ENCODE results near the gene VRK3. TPM values are rescaled to one million over a fixed set of nuclear protein-coding genes. Genes with fewer than 3 reads are reported as not detected.

Gene VRK3
- total and polyA plus RNA-seq, 2 donors (not counting 3 experiments of a cell fraction or from before 2014, with no cell fraction given): 20.4 to 36.0 TPM

DNA sequence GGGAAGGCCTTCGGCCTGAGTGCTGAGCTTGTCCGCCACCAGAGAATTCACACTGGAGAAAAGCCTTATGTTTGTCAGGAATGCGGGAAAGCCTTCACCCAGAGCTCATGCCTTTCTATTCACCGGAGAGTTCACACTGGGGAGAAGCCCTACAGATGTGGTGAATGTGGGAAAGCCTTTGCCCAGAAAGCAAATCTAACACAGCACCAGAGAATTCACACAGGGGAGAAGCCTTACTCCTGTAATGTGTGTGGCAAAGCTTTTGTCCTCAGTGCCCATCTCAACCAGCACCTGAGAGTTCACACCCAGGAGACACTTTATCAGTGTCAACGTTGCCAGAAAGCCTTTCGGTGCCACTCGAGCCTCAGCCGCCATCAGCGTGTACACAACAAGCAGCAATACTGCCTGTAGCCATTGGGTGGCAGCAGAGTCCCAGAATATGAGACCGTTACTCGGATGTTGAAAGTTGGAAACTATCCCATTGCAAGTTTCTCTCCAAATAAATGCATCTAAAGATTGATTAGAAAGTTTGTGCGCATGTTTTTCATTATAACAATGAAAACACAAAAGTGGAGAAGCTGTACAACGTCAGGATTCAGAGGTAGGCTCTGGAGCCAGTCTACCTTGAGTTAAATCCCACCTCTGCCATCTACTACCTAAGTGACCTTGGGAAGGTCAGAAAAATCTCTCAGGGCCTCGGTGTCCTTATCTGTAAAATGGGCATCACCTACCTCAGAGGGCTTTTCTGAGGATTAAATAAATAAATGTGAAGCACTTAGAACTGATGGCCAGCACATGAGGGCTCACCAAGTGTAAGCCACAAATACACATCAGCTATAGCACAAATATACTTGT, 21.7 kb upstream of the VRK3 start:
- Histone ChIP-seq H3K4me1 (ENCODE audit: control insufficient read depth, extremely low read depth, insufficient read depth, low read length) (no peaks in the 10 kb centered on the region), H2AFZ (ENCODE audit: low read depth, low read length) (no peak overlapping the region), H3K27ac (ENCODE audit: insufficient read depth, low read depth, low read length) (no peak overlapping the region), H3K36me3 (ENCODE audit: control insufficient read depth in 2 of 2, extremely low read depth in 1 of 2, insufficient read depth in 2 of 2, low read length in 2 of 2) (peaks cover 15 to 36% of the 10 kb centered on the region in 2 experiments), H4K20me1 (replicated peaks; ENCODE audit: control insufficient read depth, extremely low read depth, insufficient read depth, low read length) (no peaks in the 10 kb centered on the region), H3K9ac (replicated peaks; ENCODE audit: extremely low read depth, insufficient read depth, low read length) (no peak overlapping the region), H3K9me1 (replicated peaks; ENCODE audit: control insufficient read depth, extremely low read depth, insufficient read depth, low read length) (no peaks in the 10 kb centered on the region), H3K9me3 (replicated peaks; ENCODE audit: control insufficient read depth, insufficient read depth, low read length) (peaks cover 28% of the 10 kb centered on the region), H3K4me3 (replicated peaks in 1 of 3; ENCODE audit: insufficient read depth in 1 of 3, low read depth in 1 of 3, low read length in 3 of 3) (no peak overlapping the region), H3K4me2 (ENCODE audit: insufficient read depth, low read length) (no peak overlapping the region), H3K27me3 (ENCODE audit: control insufficient read depth in 2 of 2, insufficient read depth in 2 of 2, low read length in 2 of 2) (no peaks in the 10 kb centered on the region), H3K79me2 (ENCODE audit: control insufficient read depth, insufficient read depth, low read length) (no peaks in the 10 kb centered on the region)
- no peak for DNase-seq (ENCODE audit: low read depth, low spot score)
- BruUV-seq (replicated peaks): no TSS peak
- dilution Hi-C loops (cut with MboI; ENCODE audit: extremely low pct_ligation_motif_present, low sequenced_read_pairs) (no loop called here), intact Hi-C loops (cut with micrococcal nuclease) (no loop called here)
- FAIRE-seq: no peak
- no peak for TF ChIP-seq JUN (IDR thresholded peaks at IDR 0.05; ENCODE audit: borderline replicate concordance, insufficient read depth, insufficient read length, low read depth)
- TF ChIP-seq, protein P1, sequence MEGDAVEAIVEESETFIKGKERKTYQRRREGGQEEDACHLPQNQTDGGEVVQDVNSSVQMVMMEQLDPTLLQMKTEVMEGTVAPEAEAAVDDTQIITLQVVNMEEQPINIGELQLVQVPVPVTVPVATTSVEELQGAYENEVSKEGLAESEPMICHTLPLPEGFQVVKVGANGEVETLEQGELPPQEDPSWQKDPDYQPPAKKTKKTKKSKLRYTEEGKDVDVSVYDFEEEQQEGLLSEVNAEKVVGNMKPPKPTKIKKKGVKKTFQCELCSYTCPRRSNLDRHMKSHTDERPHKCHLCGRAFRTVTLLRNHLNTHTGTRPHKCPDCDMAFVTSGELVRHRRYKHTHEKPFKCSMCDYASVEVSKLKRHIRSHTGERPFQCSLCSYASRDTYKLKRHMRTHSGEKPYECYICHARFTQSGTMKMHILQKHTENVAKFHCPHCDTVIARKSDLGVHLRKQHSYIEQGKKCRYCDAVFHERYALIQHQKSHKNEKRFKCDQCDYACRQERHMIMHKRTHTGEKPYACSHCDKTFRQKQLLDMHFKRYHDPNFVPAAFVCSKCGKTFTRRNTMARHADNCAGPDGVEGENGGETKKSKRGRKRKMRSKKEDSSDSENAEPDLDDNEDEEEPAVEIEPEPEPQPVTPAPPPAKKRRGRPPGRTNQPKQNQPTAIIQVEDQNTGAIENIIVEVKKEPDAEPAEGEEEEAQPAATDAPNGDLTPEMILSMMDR (IDR thresholded peaks at IDR 0.05; ENCODE audit: extremely low read depth in 1 of 2, insufficient read depth in 1 of 2, low read depth in 1 of 2, low read length in 2 of 2): peak; percentile 27 to 38
- TF ChIP-seq POLR2A (IDR thresholded peaks at IDR 0.05; ENCODE audit: low read depth, low read length): no peak
- ChIA-PET POLR2A (no interaction called here), CTCF (interaction anchor here (0.9 kb wide), 1 partner anchor 10 kb away, joined by 3 read pairs; no protein-coding TSS in a partner anchor)

DNA sequence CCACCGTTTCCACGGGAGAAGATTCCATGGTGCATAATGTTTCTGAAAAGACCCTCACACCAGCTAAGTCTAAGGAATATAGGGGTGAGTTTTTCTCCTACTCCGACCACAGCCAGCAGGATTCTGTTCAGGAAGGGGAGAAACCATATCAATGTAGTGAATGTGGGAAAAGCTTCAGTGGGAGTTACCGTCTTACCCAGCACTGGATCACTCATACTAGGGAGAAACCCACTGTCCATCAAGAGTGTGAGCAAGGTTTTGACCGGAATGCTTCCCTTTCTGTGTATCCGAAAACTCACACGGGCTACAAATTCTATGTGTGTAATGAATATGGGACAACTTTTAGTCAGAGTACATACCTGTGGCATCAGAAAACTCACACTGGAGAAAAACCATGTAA, 19.8 kb upstream of the VRK3 start:
- no TSS peak for BruUV-seq (replicated peaks)
- dilution Hi-C loops (cut with MboI; ENCODE audit: extremely low pct_ligation_motif_present, low sequenced_read_pairs): no loop called here

More for the DNA sequence above, 19.8 kb upstream of the VRK3 start:
- H3K79me2 ChIP-seq (ENCODE audit: control insufficient read depth, insufficient read depth, low read length): no peaks in the 10 kb centered on the region
- H3K9ac ChIP-seq (replicated peaks; ENCODE audit: extremely low read depth, insufficient read depth, low read length): no peak overlapping the region
- TF ChIP-seq, protein P1 (IDR thresholded peaks at IDR 0.05; ENCODE audit: extremely low read depth in 1 of 2, insufficient read depth in 1 of 2, low read depth in 1 of 2, low read length in 2 of 2): no peak
- TF ChIP-seq GATA2 (IDR thresholded peaks at IDR 0.05; ENCODE audit: insufficient read depth, insufficient read length, low read depth, low read length) (no peak), FOS (IDR thresholded peaks at IDR 0.05; ENCODE audit: borderline replicate concordance, insufficient read depth, low read length) (no peak)
- FAIRE-seq (no peak), DNase-seq (ENCODE audit: low read depth, low spot score) (no peak)
- no peaks in the 10 kb centered on the region for H4K20me1 ChIP-seq (replicated peaks; ENCODE audit: control insufficient read depth, extremely low read depth, insufficient read depth, low read length)
- H3K4me1 ChIP-seq (ENCODE audit: control insufficient read depth, extremely low read depth, insufficient read depth, low read length): no peaks in the 10 kb centered on the region
- no peaks in the 10 kb centered on the region for H3K9me1 ChIP-seq (replicated peaks; ENCODE audit: control insufficient read depth, extremely low read depth, insufficient read depth, low read length)
- no peak overlapping the region for H3K4me3 ChIP-seq (replicated peaks in 1 of 3; ENCODE audit: insufficient read depth in 1 of 3, low read depth in 1 of 3, low read length in 3 of 3)
- H3K4me2 ChIP-seq (ENCODE audit: insufficient read depth, low read length): no peak overlapping the region
- CTCF ChIA-PET: no interaction called here
- no peak overlapping the region for H3K27ac ChIP-seq (ENCODE audit: insufficient read depth, low read depth, low read length)
- no peak overlapping the region for H2AFZ ChIP-seq (ENCODE audit: low read depth, low read length)
- POLR2A ChIA-PET: no interaction called here
- H3K27me3 ChIP-seq (ENCODE audit: control insufficient read depth in 2 of 2, insufficient read depth in 2 of 2, low read length in 2 of 2): no peaks in the 10 kb centered on the region
- H3K36me3 ChIP-seq (ENCODE audit: control insufficient read depth in 2 of 2, extremely low read depth in 1 of 2, insufficient read depth in 2 of 2, low read length in 2 of 2): peaks cover 25 to 50% of the 10 kb centered on the region in 2 experiments
- H3K9me3 ChIP-seq (replicated peaks; ENCODE audit: control insufficient read depth, insufficient read depth, low read length): peaks cover 28% of the 10 kb centered on the region
- intact Hi-C loops (cut with micrococcal nuclease): no loop called here

All from endothelial cell of umbilical vein (primary cell).